Measurements from ENCODE around the gene ILDR1.

DNA sequence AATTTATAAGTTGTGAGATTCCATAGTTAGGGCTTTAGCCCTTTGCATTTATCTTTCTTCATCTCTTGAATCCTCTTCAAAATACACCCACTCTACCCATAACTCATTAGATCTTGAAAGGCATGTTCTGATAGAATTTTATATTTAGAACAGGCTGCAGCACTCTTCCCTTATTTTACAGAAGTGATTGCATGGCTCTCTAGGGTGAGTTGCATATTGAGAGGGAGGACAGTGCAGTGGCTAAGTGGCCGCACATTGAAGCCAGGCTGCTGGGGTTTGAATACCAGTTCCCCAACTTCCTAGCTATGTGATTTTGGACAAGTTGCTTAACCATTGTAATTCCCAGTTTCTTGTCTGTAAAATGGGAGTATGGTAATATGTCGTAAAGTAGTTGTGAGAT is 35.6 kb upstream of the ILDR1 start:
- TF ChIP-seq CTCF (IDR thresholded peaks at IDR 0.05; ENCODE audit: borderline replicate concordance, extremely low read depth, low read length, poor library complexity, severe bottlenecking): no peak
- TF ChIP-seq EZH2 (IDR thresholded peaks at IDR 0.05; ENCODE audit: borderline replicate concordance, low read depth, low read length, severe bottlenecking): no peak
